HepG2 (cell line): ENCODE measurements around the gene LOXL3. TPM values are rescaled to one million over a fixed set of nuclear protein-coding genes. Genes with fewer than 3 reads are reported as not detected.
A peak's percentile ranks its signal among the peaks of the same experiment; 100 is the strongest.

ENCODE experiments used
- KAT7 ChIP-seq: IDR thresholded peaks from 2 replicates; pipeline ENCODE4 v1.6.1; 2018; ENCODE audit warnings: borderline replicate concordance, missing compliant biosample characterization
- MTA1 ChIP-seq: sonication (generic); formaldehyde crosslinking; IDR thresholded peaks from 2 replicates; pipeline ENCODE4 v1.4.0; 2020; ENCODE audit warnings: missing genetic modification reagents, mild to moderate bottlenecking, borderline replicate concordance
- MTF1 ChIP-seq: sonication (generic); formaldehyde crosslinking; IDR thresholded peaks from 2 replicates; pipeline ENCODE4 v1.5.0; 2020; ENCODE audit warnings: missing genetic modification reagents
- NR1H2 ChIP-seq: sonication (generic); formaldehyde crosslinking; IDR thresholded peaks from 2 replicates; pipeline ENCODE4 v1.8.1; 2022; ENCODE audit warnings: low read depth, missing genetic modification reagents, borderline replicate concordance
- ZNF232 ChIP-seq: sonication (generic); formaldehyde crosslinking; IDR thresholded peaks from 2 replicates; pipeline ENCODE4 v1.4.0; 2020; ENCODE audit warnings: missing genetic modification reagents, borderline replicate concordance
- polyA plus RNA-seq, 8 experiments: library from polyadenylated mRNA; depleted of rRNA in 3 of 8; stranded (reverse) in 7 of 8; unstranded in 1 of 8; fragments of >200 nt; fragmentation: Illumina TruSeq in 4 of 8; extraction: Trizol in 4 of 8; gene quantifications; 2 replicates each; pipeline versions ENCODE4 v1.2.1 to v1.2.3, GENCODE V29; 2011 to 2016; ENCODE audit warnings: low read depth in 4 of 8, missing spikeins in 1 of 8, mixed read lengths in 1 of 8; ENCODE audit not compliant: insufficient read depth in 1 of 8
- total RNA-seq, 5 experiments: library from RNA; depleted of rRNA; stranded (reverse); fragments of >200 nt; fragmentation: Illumina TruSeq; extraction: Trizol; gene quantifications; 2 replicates each; pipeline ENCODE4 v1.2.3, GENCODE V29; 2016; ENCODE audit warnings: low read depth in 1 of 5
- TF ChIP-seq, protein P1 (sequence below): sonication (generic); formaldehyde crosslinking; IDR thresholded peaks from 2 replicates; pipeline ENCODE4 v1.8.0; 2022; ENCODE audit warnings: missing genetic modification reagents, mild to moderate bottlenecking, moderate library complexity, borderline replicate concordance
- TF ChIP-seq, protein P2 (sequence below): sonication (generic); formaldehyde crosslinking; IDR thresholded peaks from 2 replicates; pipeline ENCODE4 v1.4.0; 2020; ENCODE audit warnings: missing genetic modification reagents
- TF ChIP-seq, protein P3 (sequence below): sonication (generic); formaldehyde crosslinking; IDR thresholded peaks from 2 replicates; pipeline ENCODE4 v1.5.0; 2020; ENCODE audit warnings: mild to moderate bottlenecking, missing genetic modification reagents, borderline replicate concordance
- TF ChIP-seq, protein P4 (sequence below): sonication (generic); formaldehyde crosslinking; IDR thresholded peaks from 2 replicates; pipeline ENCODE4 v1.4.0; 2020; ENCODE audit warnings: missing genetic modification reagents, low read depth, mild to moderate bottlenecking, borderline replicate concordance

Gene LOXL3
- total and polyA plus RNA-seq, 2 of the 13 experiments (the other 11 are each of a cell fraction or from before 2014, with no cell fraction given), result 0.55 to 6.5 TPM

DNA sequence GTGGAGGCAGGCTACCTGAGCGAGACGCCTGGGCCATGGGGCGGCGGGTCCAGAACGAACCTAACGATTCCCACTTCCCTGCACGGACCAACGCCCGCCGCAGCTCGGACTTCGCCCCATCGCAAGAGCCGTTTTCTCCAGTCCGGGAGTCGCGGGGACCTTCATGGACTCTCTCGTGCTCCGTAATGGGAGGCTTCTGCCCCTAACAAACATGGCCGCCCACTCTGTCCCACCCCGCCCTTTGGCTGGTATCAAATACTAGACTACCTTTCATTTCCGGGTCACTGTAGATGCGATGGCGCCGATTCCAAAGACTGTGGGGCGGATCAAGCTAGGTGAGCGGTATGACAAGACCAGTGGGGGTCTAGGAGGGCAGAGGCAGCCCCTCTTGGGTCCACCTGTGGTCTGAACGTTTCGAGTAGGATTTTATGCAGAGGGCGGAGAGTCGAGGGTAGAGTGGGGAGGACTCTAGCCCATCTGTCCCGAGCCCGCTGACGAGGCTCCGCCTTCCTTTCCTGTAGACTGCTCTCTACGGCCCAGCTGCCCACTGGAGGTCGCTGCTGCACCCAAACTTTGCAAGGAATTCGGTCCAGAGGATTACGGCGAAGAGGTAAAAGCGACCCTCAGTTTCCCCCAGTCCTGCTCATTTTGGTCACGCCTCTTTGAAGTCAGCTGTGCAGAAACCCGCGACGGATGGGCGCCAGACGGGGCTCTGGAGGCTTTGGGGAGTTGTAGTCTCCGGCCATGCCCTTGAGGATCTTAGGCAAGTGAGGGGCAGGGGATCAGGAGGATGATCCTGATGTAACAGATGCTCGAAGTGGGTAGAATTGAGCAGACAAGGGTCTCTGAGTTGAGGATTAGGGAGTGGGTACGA, 70.7 kb downstream of the LOXL3 start, which contains the start of the genes CCDC142 and TTC31 (continued):
- TF ChIP-seq, protein P1, sequence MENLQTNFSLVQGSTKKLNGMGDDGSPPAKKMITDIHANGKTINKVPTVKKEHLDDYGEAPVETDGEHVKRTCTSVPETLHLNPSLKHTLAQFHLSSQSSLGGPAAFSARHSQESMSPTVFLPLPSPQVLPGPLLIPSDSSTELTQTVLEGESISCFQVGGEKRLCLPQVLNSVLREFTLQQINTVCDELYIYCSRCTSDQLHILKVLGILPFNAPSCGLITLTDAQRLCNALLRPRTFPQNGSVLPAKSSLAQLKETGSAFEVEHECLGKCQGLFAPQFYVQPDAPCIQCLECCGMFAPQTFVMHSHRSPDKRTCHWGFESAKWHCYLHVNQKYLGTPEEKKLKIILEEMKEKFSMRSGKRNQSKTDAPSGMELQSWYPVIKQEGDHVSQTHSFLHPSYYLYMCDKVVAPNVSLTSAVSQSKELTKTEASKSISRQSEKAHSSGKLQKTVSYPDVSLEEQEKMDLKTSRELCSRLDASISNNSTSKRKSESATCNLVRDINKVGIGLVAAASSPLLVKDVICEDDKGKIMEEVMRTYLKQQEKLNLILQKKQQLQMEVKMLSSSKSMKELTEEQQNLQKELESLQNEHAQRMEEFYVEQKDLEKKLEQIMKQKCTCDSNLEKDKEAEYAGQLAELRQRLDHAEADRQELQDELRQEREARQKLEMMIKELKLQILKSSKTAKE (CRISPR knock-in tag), result peak; percentile 65
- TF ChIP-seq MTF1 (CRISPR knock-in tag) (no peak), ZNF232 (CRISPR knock-in tag) (no peak; the same call in 1 of the 2 replicates), NR1H2 (CRISPR knock-in tag) (no peak), KAT7 (peak; percentile 93; the same call in 1 of the 2 replicates), MTA1 (CRISPR knock-in tag) (no peak; the same call in 1 of the 2 replicates)
- TF ChIP-seq, protein P2, sequence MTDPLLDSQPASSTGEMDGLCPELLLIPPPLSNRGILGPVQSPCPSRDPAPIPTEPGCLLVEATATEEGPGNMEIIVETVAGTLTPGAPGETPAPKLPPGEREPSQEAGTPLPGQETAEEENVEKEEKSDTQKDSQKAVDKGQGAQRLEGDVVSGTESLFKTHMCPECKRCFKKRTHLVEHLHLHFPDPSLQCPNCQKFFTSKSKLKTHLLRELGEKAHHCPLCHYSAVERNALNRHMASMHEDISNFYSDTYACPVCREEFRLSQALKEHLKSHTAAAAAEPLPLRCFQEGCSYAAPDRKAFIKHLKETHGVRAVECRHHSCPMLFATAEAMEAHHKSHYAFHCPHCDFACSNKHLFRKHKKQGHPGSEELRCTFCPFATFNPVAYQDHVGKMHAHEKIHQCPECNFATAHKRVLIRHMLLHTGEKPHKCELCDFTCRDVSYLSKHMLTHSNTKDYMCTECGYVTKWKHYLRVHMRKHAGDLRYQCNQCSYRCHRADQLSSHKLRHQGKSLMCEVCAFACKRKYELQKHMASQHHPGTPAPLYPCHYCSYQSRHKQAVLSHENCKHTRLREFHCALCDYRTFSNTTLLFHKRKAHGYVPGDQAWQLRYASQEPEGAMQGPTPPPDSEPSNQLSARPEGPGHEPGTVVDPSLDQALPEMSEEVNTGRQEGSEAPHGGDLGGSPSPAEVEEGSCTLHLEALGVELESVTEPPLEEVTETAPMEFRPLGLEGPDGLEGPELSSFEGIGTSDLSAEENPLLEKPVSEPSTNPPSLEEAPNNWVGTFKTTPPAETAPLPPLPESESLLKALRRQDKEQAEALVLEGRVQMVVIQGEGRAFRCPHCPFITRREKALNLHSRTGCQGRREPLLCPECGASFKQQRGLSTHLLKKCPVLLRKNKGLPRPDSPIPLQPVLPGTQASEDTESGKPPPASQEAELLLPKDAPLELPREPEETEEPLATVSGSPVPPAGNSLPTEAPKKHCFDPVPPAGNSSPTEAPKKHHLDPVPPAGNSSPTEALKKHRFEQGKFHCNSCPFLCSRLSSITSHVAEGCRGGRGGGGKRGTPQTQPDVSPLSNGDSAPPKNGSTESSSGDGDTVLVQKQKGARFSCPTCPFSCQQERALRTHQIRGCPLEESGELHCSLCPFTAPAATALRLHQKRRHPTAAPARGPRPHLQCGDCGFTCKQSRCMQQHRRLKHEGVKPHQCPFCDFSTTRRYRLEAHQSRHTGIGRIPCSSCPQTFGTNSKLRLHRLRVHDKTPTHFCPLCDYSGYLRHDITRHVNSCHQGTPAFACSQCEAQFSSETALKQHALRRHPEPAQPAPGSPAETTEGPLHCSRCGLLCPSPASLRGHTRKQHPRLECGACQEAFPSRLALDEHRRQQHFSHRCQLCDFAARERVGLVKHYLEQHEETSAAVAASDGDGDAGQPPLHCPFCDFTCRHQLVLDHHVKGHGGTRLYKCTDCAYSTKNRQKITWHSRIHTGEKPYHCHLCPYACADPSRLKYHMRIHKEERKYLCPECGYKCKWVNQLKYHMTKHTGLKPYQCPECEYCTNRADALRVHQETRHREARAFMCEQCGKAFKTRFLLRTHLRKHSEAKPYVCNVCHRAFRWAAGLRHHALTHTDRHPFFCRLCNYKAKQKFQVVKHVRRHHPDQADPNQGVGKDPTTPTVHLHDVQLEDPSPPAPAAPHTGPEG (CRISPR knock-in tag), result no peak; the same call in none of the 2 replicates
- TF ChIP-seq, protein P3, sequence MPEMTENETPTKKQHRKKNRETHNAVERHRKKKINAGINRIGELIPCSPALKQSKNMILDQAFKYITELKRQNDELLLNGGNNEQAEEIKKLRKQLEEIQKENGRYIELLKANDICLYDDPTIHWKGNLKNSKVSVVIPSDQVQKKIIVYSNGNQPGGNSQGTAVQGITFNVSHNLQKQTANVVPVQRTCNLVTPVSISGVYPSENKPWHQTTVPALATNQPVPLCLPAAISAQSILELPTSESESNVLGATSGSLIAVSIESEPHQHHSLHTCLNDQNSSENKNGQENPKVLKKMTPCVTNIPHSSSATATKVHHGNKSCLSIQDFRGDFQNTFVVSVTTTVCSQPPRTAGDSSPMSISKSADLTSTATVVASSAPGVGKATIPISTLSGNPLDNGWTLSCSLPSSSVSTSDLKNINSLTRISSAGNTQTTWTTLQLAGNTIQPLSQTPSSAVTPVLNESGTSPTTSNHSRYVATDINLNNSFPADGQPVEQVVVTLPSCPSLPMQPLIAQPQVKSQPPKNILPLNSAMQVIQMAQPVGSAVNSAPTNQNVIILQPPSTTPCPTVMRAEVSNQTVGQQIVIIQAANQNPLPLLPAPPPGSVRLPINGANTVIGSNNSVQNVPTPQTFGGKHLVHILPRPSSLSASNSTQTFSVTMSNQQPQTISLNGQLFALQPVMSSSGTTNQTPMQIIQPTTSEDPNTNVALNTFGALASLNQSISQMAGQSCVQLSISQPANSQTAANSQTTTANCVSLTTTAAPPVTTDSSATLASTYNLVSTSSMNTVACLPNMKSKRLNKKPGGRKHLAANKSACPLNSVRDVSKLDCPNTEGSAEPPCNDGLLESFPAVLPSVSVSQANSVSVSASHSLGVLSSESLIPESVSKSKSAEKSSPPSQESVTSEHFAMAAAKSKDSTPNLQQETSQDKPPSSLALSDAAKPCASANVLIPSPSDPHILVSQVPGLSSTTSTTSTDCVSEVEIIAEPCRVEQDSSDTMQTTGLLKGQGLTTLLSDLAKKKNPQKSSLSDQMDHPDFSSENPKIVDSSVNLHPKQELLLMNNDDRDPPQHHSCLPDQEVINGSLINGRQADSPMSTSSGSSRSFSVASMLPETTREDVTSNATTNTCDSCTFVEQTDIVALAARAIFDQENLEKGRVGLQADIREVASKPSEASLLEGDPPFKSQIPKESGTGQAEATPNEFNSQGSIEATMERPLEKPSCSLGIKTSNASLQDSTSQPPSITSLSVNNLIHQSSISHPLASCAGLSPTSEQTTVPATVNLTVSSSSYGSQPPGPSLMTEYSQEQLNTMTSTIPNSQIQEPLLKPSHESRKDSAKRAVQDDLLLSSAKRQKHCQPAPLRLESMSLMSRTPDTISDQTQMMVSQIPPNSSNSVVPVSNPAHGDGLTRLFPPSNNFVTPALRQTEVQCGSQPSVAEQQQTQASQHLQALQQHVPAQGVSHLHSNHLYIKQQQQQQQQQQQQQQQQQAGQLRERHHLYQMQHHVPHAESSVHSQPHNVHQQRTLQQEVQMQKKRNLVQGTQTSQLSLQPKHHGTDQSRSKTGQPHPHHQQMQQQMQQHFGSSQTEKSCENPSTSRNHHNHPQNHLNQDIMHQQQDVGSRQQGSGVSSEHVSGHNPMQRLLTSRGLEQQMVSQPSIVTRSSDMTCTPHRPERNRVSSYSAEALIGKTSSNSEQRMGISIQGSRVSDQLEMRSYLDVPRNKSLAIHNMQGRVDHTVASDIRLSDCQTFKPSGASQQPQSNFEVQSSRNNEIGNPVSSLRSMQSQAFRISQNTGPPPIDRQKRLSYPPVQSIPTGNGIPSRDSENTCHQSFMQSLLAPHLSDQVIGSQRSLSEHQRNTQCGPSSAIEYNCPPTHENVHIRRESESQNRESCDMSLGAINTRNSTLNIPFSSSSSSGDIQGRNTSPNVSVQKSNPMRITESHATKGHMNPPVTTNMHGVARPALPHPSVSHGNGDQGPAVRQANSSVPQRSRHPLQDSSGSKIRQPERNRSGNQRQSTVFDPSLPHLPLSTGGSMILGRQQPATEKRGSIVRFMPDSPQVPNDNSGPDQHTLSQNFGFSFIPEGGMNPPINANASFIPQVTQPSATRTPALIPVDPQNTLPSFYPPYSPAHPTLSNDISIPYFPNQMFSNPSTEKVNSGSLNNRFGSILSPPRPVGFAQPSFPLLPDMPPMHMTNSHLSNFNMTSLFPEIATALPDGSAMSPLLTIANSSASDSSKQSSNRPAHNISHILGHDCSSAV (CRISPR knock-in tag), result no peak; the same call in 1 of the 2 replicates
- TF ChIP-seq, protein P4, sequence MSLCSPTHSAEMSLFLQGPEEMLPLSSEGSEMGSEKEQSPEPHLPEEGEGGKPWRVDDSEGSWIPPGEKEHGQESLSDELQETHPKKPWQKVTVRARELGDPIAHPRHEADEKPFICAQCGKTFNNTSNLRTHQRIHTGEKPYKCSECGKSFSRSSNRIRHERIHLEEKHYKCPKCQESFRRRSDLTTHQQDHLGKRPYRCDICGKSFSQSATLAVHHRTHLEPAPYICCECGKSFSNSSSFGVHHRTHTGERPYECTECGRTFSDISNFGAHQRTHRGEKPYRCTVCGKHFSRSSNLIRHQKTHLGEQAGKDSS (CRISPR knock-in tag), result no peak; the same call in 1 of the 2 replicates
